ENCODE measurements around the gene PRKCE.

GRCh38 chr2:45849491-45850283, 198.2 kb downstream of the PRKCE start:
- TF ChIP-seq CTCF (IDR thresholded peaks at IDR 0.05) (no peak), POLR2A (IDR thresholded peaks at IDR 0.05) (no peak), POLR2AphosphoS5 (IDR thresholded peaks at IDR 0.05) (no peak), EP300 (IDR thresholded peaks at IDR 0.05) (no peak)
